GM20000 (cell line): ENCODE results near the gene RINL.

Experiments
- DNase-seq: peaks from one replicate; pipeline ENCODE4 v3.0.0; 2012; ENCODE audit warnings: low spot score
- TF ChIP-seq, protein P1 (sequence below): IDR thresholded peaks from 2 replicates; pipeline ENCODE4 v1.5.1; 2012; ENCODE audit warnings: mild to moderate bottlenecking, control low read depth; ENCODE audit errors: extremely low read depth, missing control alignments

RINL gene

GRCh38 chr19:38842439-38843174, 35.5 kb downstream of the RINL start:
- TF ChIP-seq, protein P1, sequence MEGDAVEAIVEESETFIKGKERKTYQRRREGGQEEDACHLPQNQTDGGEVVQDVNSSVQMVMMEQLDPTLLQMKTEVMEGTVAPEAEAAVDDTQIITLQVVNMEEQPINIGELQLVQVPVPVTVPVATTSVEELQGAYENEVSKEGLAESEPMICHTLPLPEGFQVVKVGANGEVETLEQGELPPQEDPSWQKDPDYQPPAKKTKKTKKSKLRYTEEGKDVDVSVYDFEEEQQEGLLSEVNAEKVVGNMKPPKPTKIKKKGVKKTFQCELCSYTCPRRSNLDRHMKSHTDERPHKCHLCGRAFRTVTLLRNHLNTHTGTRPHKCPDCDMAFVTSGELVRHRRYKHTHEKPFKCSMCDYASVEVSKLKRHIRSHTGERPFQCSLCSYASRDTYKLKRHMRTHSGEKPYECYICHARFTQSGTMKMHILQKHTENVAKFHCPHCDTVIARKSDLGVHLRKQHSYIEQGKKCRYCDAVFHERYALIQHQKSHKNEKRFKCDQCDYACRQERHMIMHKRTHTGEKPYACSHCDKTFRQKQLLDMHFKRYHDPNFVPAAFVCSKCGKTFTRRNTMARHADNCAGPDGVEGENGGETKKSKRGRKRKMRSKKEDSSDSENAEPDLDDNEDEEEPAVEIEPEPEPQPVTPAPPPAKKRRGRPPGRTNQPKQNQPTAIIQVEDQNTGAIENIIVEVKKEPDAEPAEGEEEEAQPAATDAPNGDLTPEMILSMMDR, result no peak
- no peak for DNase-seq

DNA sequence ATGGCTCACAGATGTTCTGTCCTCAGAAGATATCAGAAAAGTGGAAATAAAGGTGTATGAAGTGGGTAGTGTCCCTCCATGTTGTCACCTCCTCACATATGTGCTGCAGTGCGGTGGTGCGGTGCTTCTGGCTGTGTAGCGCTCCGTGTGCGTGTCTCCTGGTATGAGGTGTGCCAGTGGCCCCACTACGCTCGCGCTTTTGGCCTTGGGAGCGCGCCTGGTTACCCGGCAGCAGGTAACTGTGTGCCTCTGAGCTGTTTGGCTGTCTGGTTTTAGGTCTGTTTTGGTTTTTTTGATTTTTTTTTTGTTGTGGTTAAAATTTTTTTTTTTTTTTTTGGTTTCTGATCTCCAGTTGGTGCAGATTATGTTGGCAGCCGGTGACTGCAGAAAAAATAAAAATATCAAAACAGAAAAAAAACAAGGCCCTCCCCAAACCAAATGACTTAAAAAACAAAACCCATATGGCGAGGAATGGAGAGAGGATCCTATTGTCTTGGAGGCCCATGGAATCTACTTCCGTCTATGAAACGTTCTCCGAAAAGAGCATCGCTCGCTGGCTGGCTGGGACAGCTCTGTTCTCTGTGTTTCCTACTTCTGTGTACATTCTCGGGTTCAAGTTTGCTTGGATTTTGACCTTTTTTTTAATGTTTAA, 36.2 kb downstream of the RINL start:
- TF ChIP-seq, protein P1, result no peak
- no peak for DNase-seq

GRCh38 chr19:38841180-38841766, 36.8 kb downstream of the RINL start:
- TF ChIP-seq, protein P1, result no peak
- no peak for DNase-seq

GRCh38 chr19:38840583-38840968, 37.5 kb downstream of the RINL start:
- no peak for DNase-seq

DNA sequence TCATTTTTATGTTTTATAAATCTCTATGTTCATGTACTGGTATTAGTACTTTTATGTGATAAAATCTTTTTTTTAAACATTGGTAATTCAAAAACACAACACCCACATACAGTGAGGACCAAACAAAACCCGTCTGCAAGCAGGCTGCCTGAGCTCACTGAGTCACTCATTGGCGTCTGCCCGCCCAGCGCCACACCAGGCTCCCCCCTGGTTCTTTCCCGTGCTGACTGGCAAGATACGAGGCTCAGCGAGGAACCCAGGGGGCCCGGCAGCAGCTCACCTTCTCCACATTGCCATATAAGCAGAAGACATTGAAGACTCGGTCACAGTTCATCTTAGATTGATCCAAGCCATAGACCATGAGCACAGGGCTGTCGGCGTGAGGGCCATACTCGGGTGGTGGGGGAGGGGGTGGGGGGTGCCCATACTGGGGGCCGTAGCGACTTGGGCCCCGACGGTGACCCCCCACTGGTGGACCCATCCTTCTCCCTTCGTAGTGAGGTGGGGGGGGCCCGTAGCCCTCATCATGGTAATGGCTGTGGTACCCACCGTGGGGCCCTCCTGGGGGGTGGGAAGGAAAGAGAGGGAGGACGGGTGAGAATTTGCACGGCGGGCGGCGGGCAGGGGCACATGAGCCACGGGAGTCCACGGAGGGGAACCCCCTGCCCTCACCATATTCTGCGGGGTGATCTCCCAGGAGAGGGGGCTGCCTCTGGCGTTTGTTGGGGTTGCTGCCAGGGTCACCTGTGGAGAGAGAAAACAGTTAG, 38.1 kb downstream of the RINL start:
- no peak for DNase-seq
- TF ChIP-seq, protein P1, result no peak

More at GRCh38 chr19:38840583-38840968, 37.5 kb downstream of the RINL start:
- TF ChIP-seq, protein P1, result no peak

DNA sequence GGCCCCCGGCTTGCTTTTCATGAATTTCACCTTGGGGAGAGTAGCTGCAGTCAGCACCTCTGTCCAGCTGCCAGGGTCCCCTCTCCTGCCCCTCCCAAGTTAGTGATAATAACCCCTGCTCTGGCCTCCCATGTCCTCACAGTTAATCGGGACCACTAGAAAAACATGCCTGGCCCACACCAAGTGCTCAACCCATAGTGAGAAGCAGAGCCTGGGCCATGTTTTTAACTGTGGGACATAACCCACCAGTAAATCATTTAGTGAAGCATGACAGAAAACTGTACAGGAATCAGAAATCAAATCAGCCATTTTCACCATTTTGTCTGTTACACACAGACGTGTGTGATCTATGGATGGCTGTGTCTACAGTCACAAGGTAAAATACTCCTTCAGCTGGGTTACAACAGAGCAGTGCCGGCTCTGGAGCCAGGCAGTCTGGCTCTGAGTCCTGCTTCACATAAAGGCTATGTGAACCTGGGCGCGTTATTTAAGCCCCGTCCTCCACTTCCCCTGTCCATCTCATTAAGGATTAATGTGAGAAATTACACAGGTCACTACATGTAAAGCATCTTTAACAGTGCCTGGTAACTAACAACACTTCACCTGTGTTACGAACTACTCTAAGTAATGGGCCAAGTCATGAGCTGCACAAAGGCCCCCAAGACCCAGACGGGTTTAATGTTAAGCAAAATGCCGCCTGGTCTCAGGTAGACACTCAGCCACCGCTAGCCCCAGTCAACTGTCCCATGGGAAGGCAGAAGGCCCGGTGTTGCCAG, 38.9 kb downstream of the RINL start:
- TF ChIP-seq, protein P1, result no peak
- DNase-seq, result no peak
